NB4 (cell line): Measurements from ENCODE around the gene ARL8B.

Source experiments
- DNase-seq: peaks from one replicate; pipeline ENCODE4 v3.0.0; 2010; ENCODE audit warnings: low read depth
- H3K4me3 ChIP-seq: one replicate; pipeline ENCODE4 v1.5.1; 2011; ENCODE audit warnings: mild to moderate bottlenecking, low read depth, low read length, moderate library complexity
- CTCF ChIP-seq: IDR thresholded peaks from one replicate; pipeline ENCODE4 v1.5.1; 2012; ENCODE audit warnings: low read depth, low read length
- MYC ChIP-seq: IDR thresholded peaks from 2 replicates; pipeline ENCODE4 v1.6.1; 2011; ENCODE audit warnings: low read depth, low read length
- POLR2A ChIP-seq: IDR thresholded peaks from 2 replicates; pipeline ENCODE4 v1.6.1; 2011; ENCODE audit warnings: mild to moderate bottlenecking; ENCODE audit not compliant: insufficient read length; ENCODE audit errors: extremely low read depth
- TF ChIP-seq, protein P1 (sequence below): IDR thresholded peaks from 2 replicates; pipeline ENCODE4 v1.6.1; 2011; ENCODE audit warnings: low read depth, low read length

ARL8B gene

GRCh38 chr3:5227812-5228211, 105.7 kb downstream of the ARL8B start:
- peak; percentile 18 for DNase-seq
- TF ChIP-seq POLR2A (no peak), MYC (no peak), CTCF (no peak)
- TF ChIP-seq, protein P1, sequence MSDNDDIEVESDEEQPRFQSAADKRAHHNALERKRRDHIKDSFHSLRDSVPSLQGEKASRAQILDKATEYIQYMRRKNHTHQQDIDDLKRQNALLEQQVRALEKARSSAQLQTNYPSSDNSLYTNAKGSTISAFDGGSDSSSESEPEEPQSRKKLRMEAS: no peak
- no peak overlapping the region for H3K4me3 ChIP-seq

- no peak overlapping the region for H3K4me3 ChIP-seq
- DNase-seq: no peak
- TF ChIP-seq POLR2A: no peak
- TF ChIP-seq, protein P1: no peak
- TF ChIP-seq MYC: no peak
- no peak for TF ChIP-seq CTCF
Observed at GRCh38 chr3:5229414-5229813, 107.3 kb downstream of the ARL8B start.
